ENCODE measurements around the gene HNRNPM.

GRCh38 chr19:8494158-8494557 is 49.4 kb downstream of the HNRNPM start:
- TF ChIP-seq CTCF (IDR thresholded peaks at IDR 0.05; ENCODE audit: low read length): no peak
- no peak for TF ChIP-seq EZH2 (optimal IDR thresholded peaks at IDR 0.05; ENCODE audit: low read depth, low read length)
